ENCODE measurements around the gene CHPT1. TPM values are rescaled to one million over a fixed set of nuclear protein-coding genes. Genes with fewer than 3 reads are reported as not detected.

CHPT1 gene
- total and polyA plus RNA-seq, 2 donors (not counting 1 experiment from before 2014, with no cell fraction given) = 34.8 to 62.9 TPM

DNA sequence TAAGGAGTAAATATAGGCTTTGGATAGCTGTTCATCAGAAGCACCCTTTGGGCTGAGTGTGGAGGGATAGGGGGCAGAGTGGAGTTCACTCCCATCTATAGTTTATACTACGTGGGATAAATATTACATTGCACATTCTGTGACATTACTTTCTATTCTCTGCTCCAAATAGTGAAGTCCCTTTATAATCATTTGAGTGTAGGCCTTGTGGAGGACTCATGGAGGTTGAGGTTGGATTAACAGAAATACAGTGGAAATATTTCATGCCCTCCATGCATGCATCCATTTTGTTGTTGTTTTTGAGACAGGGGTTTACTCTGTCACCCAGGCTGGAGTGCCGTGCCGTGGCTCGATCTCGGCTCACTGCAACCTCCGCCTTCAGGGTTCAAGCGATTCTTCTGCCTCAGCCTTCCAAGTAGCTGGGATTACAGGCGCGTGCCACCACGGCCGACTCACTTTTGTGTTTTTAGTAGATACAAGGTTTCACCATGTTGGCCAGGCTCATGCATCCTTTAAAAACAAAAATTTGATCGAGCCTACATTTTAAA, 1.4 kb downstream of the CHPT1 start:
- Histone ChIP-seq H3K9ac (ENCODE audit: insufficient read depth, low read length) (no peak overlapping the region), H3K4me3 (replicated peaks in 1 of 4; ENCODE audit: control extremely low read depth in 1 of 4, insufficient read depth in 1 of 4, low read depth in 3 of 4, low read length in 4 of 4) (peak overlapping the region; percentile 69 to 88 (median 84)), H3K36me3 (ENCODE audit: control insufficient read depth, insufficient read depth, low read length) (no peaks in the 10 kb centered on the region), H3K4me1 (ENCODE audit: control insufficient read depth, extremely low read depth, insufficient read depth, low read length) (no peaks in the 10 kb centered on the region), H3K27ac (ENCODE audit: insufficient read depth, low read length) (peak overlapping the region; percentile 69), H3K27me3 (ENCODE audit: control insufficient read depth, insufficient read depth, low read length) (no peaks in the 10 kb centered on the region), H4K20me1 (ENCODE audit: control insufficient read depth, extremely low read depth, insufficient read depth, low read length) (no peaks in the 10 kb centered on the region), H3K9me3 (ENCODE audit: control insufficient read depth, insufficient read depth, low read depth, low read length) (no peaks in the 10 kb centered on the region), H3K4me2 (ENCODE audit: extremely low read depth, insufficient read depth, low read length) (peak overlapping the region; percentile 67), H2AFZ (ENCODE audit: low read length) (no peak overlapping the region), H3K79me2 (ENCODE audit: control insufficient read depth, insufficient read depth, low read length) (peaks cover 15% of the 10 kb centered on the region)
- TF ChIP-seq CTCF (conservative IDR thresholded peaks at IDR 0.05 in 1 of 2, IDR thresholded peaks at IDR 0.05 in 1 of 2; ENCODE audit: low read depth in 1 of 2, low read length in 2 of 2) = peak in 1 of 2 donors; percentile 48
- no peak for TF ChIP-seq EZH2 (IDR thresholded peaks at IDR 0.05; ENCODE audit: low read length, missing control alignments)
- peak; percentile 6 to 42 for DNase-seq (ENCODE audit: low read depth in 2 of 2)

GRCh38 chr12:101700299-101700820, 2.9 kb downstream of the CHPT1 start:
- DNase-seq (ENCODE audit: low read depth in 2 of 2) = no peak
- Histone ChIP-seq H3K79me2 (ENCODE audit: control insufficient read depth, insufficient read depth, low read length) (peaks cover 15% of the 10 kb centered on the region), H3K9me3 (ENCODE audit: control insufficient read depth, insufficient read depth, low read depth, low read length) (no peaks in the 10 kb centered on the region), H3K9ac (ENCODE audit: insufficient read depth, low read length) (no peak overlapping the region), H3K27ac (ENCODE audit: insufficient read depth, low read length) (no peak overlapping the region), H3K36me3 (ENCODE audit: control insufficient read depth, insufficient read depth, low read length) (no peaks in the 10 kb centered on the region), H3K27me3 (ENCODE audit: control insufficient read depth, insufficient read depth, low read length) (no peaks in the 10 kb centered on the region), H2AFZ (ENCODE audit: low read length) (no peak overlapping the region), H3K4me1 (ENCODE audit: control insufficient read depth, extremely low read depth, insufficient read depth, low read length) (no peaks in the 10 kb centered on the region), H3K4me3 (replicated peaks in 1 of 4; ENCODE audit: control extremely low read depth in 1 of 4, insufficient read depth in 1 of 4, low read depth in 3 of 4, low read length in 4 of 4) (no peak overlapping the region), H3K4me2 (ENCODE audit: extremely low read depth, insufficient read depth, low read length) (no peak overlapping the region), H4K20me1 (ENCODE audit: control insufficient read depth, extremely low read depth, insufficient read depth, low read length) (no peaks in the 10 kb centered on the region)
- TF ChIP-seq EZH2 (IDR thresholded peaks at IDR 0.05; ENCODE audit: low read length, missing control alignments) (no peak), CTCF (conservative IDR thresholded peaks at IDR 0.05 in 1 of 2, IDR thresholded peaks at IDR 0.05 in 1 of 2; ENCODE audit: low read depth in 1 of 2, low read length in 2 of 2) (no peak)

DNA sequence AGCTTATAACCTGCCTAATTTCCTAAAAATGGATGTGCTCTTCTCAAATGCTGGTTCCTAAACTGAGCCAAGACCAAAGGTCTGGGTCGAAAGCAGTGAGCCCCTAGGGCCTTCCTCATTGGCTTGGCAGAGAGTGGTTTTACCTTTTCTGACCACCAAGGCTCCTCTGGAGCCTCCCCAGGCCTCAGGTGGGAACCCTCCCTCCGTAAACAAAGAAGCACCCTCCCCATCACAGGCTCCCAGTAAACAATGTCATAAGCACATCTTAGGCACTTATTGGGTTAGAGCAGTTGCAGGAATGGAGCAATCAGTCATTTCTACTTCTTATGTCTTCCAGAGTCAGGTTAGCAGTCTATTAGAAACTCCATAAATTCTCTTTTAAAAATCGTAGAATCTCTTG, 6.0 kb downstream of the CHPT1 start:
- Histone ChIP-seq H3K9me3 (ENCODE audit: control insufficient read depth, insufficient read depth, low read depth, low read length) (no peaks in the 10 kb centered on the region), H3K4me2 (ENCODE audit: extremely low read depth, insufficient read depth, low read length) (no peak overlapping the region), H4K20me1 (ENCODE audit: control insufficient read depth, extremely low read depth, insufficient read depth, low read length) (no peaks in the 10 kb centered on the region), H3K4me3 (replicated peaks in 1 of 4; ENCODE audit: control extremely low read depth in 1 of 4, insufficient read depth in 1 of 4, low read depth in 3 of 4, low read length in 4 of 4) (no peak overlapping the region), H3K27ac (ENCODE audit: insufficient read depth, low read length) (no peak overlapping the region), H3K9ac (ENCODE audit: insufficient read depth, low read length) (no peak overlapping the region), H3K36me3 (ENCODE audit: control insufficient read depth, insufficient read depth, low read length) (no peaks in the 10 kb centered on the region), H3K27me3 (ENCODE audit: control insufficient read depth, insufficient read depth, low read length) (no peaks in the 10 kb centered on the region), H3K79me2 (ENCODE audit: control insufficient read depth, insufficient read depth, low read length) (peaks cover 9% of the 10 kb centered on the region), H3K4me1 (ENCODE audit: control insufficient read depth, extremely low read depth, insufficient read depth, low read length) (no peaks in the 10 kb centered on the region), H2AFZ (ENCODE audit: low read length) (no peak overlapping the region)
- DNase-seq (ENCODE audit: low read depth in 2 of 2) = no peak
- TF ChIP-seq EZH2 (IDR thresholded peaks at IDR 0.05; ENCODE audit: low read length, missing control alignments) = no peak
- no peak for TF ChIP-seq CTCF (conservative IDR thresholded peaks at IDR 0.05 in 1 of 2, IDR thresholded peaks at IDR 0.05 in 1 of 2; ENCODE audit: low read depth in 1 of 2, low read length in 2 of 2)
